Measurements from ENCODE around the gene SLC12A3. TPM values are rescaled to one million over a fixed set of nuclear protein-coding genes. Genes with fewer than 3 reads are reported as not detected.

SLC12A3 gene
- total RNA-seq, 3 donors from 2014 or later (not counting 1 experiment from before 2014, with no cell fraction given) = not detected

DNA sequence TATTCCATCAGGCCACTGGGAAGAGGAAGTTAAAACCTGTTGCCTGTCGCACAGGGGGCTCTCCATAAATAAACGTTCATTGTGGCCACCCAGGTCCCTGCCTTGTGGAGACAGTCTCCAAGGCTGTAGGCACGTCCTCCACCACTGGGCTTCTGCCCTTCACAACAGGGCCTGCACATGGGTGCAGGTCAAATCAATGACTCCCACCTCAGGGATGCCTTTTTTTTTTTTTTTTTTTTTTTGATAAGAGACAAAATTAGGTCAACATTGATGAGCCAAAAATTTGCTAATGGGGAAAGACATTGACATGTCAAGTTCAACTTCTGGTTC lies 12.6 kb upstream of the SLC12A3 start:
- Mint-ChIP-seq H3K27ac (no peak overlapping the region), H3K4me3 (no peak overlapping the region), H3K4me1 (peaks cover 6 to 9% of the 10 kb centered on the region in 2 donors), H3K36me3 (no peaks in the 10 kb centered on the region), H3K9me3 (no peaks in the 10 kb centered on the region), H3K27me3 (ENCODE audit: low read depth in 2 of 2) (no peaks in the 10 kb centered on the region)
- H3K4me1 ChIP-seq (ENCODE audit: control insufficient read depth, insufficient read depth, low read length) = peaks cover under 1% of the 10 kb centered on the region
- intact Hi-C loops (cut with micrococcal nuclease) = no loop called here
- H3K27ac ChIP-seq (ENCODE audit: low read length) = no peak overlapping the region
- no peaks in the 10 kb centered on the region for H3K27me3 ChIP-seq (ENCODE audit: control insufficient read depth, insufficient read depth, low read length)
- H3K36me3 ChIP-seq (ENCODE audit: control insufficient read depth, insufficient read depth, low read length) = no peaks in the 10 kb centered on the region
- WGBS (ENCODE audit: insufficient coverage) = 49% methylated on average over 3 of the region's 3 CpGs
- no peak for ATAC-seq
- H3K9me3 ChIP-seq (ENCODE audit: control insufficient read depth, insufficient read depth, low read length) = no peaks in the 10 kb centered on the region
- H3K4me3 ChIP-seq (ENCODE audit: low read length) = no peak overlapping the region
- TF ChIP-seq, protein P1, sequence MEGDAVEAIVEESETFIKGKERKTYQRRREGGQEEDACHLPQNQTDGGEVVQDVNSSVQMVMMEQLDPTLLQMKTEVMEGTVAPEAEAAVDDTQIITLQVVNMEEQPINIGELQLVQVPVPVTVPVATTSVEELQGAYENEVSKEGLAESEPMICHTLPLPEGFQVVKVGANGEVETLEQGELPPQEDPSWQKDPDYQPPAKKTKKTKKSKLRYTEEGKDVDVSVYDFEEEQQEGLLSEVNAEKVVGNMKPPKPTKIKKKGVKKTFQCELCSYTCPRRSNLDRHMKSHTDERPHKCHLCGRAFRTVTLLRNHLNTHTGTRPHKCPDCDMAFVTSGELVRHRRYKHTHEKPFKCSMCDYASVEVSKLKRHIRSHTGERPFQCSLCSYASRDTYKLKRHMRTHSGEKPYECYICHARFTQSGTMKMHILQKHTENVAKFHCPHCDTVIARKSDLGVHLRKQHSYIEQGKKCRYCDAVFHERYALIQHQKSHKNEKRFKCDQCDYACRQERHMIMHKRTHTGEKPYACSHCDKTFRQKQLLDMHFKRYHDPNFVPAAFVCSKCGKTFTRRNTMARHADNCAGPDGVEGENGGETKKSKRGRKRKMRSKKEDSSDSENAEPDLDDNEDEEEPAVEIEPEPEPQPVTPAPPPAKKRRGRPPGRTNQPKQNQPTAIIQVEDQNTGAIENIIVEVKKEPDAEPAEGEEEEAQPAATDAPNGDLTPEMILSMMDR (IDR thresholded peaks at IDR 0.05) = no peak
- no peak for DNase-seq

DNA sequence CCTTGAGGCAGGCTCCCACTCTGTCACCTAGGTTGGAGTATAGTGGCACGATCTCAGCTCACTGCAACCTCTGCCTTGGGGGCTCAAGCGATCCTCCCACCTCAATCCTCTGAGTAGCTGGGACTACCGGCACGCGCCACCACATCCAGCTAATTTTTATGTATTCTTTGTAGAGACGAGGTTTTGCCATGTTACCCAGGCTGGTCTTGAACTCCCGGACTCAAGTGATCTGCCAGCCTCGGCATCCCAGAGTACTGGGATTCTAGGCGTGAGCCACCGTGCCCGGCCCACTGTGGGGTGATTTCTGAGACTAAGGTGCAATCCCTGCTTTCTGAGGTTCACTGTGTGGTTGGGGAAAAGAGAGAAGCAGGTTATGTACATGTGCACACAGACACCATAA lies 12.0 kb upstream of the SLC12A3 start:
- Mint-ChIP-seq H3K9me3 (no peaks in the 10 kb centered on the region), H3K27me3 (ENCODE audit: low read depth in 2 of 2) (no peaks in the 10 kb centered on the region), H3K27ac (no peak overlapping the region), H3K4me1 (peaks cover 0 to 3% of the 10 kb centered on the region in 2 donors), H3K36me3 (no peaks in the 10 kb centered on the region), H3K4me3 (no peak overlapping the region)
- intact Hi-C loops (cut with micrococcal nuclease) = no loop called here
- Histone ChIP-seq H3K9me3 (ENCODE audit: control insufficient read depth, insufficient read depth, low read length) (no peaks in the 10 kb centered on the region), H3K4me3 (ENCODE audit: low read length) (no peak overlapping the region), H3K36me3 (ENCODE audit: control insufficient read depth, insufficient read depth, low read length) (no peaks in the 10 kb centered on the region), H3K27ac (ENCODE audit: low read length) (no peak overlapping the region), H3K27me3 (ENCODE audit: control insufficient read depth, insufficient read depth, low read length) (no peaks in the 10 kb centered on the region), H3K4me1 (ENCODE audit: control insufficient read depth, insufficient read depth, low read length) (peaks cover 3% of the 10 kb centered on the region)
- DNase-seq (no peak), ATAC-seq (no peak)
- TF ChIP-seq, protein P1 (IDR thresholded peaks at IDR 0.05) = no peak
- WGBS (ENCODE audit: insufficient coverage) = 96% methylated on average over 11 of the region's 11 CpGs

DNA sequence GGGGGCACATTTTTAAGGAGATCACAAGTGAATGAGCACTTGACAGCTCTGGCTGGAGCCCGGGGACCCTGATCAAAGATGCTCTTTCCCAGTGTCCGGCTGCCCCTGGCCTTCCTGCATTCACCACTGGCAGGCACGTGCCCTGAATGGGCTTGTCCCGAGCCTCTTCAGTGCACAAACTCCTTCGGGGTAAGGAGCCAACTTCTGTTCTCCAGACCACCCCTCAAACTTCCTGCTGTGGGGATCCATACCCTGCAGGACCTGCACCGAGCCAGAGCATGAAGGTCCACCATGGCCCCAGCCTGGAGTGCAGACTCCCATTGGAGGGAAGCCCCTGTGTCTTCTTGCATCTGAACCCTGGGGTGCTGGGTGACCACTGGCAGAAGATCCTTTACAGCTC lies 9.8 kb upstream of the SLC12A3 start:
- ATAC-seq (no peak), DNase-seq (no peak)

DNA sequence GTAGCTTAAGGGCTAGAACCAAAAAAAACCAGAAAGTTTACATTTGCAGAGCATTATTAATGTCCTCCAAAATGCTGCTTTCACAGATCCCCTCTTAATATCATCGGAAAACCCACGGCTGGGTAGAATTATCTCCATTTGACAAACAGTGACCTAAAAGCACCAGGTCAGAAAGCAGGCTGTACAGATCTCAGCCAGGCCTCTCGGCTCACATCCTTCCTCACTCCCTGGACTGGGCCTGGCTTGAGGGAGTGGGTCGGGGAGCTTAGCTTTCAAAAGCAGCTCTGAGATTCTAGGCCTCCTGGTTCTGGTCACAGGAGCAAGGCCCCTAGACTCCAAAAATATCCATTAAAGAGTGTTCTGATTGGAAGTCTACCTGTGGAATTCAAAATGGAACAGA lies 9.1 kb upstream of the SLC12A3 start:
- ATAC-seq (no peak), DNase-seq (no peak)
- TF ChIP-seq, protein P1 (IDR thresholded peaks at IDR 0.05) = no peak
- 89% methylated on average over 4 of the region's 4 CpGs for WGBS (ENCODE audit: insufficient coverage)
- no peak overlapping the region for H3K27ac Mint-ChIP-seq
- peaks cover 17 to 22% of the 10 kb centered on the region in 2 donors for H3K4me1 Mint-ChIP-seq
- Histone ChIP-seq H3K27ac (ENCODE audit: low read length) (no peak overlapping the region), H3K4me3 (ENCODE audit: low read length) (no peak overlapping the region), H3K4me1 (ENCODE audit: control insufficient read depth, insufficient read depth, low read length) (peaks cover 32% of the 10 kb centered on the region), H3K36me3 (ENCODE audit: control insufficient read depth, insufficient read depth, low read length) (no peaks in the 10 kb centered on the region), H3K27me3 (ENCODE audit: control insufficient read depth, insufficient read depth, low read length) (no peaks in the 10 kb centered on the region), H3K9me3 (ENCODE audit: control insufficient read depth, insufficient read depth, low read length) (no peaks in the 10 kb centered on the region)
- no peaks in the 10 kb centered on the region for H3K36me3 Mint-ChIP-seq
- intact Hi-C loops (cut with micrococcal nuclease) = no loop called here
- no peak overlapping the region for H3K4me3 Mint-ChIP-seq
- H3K9me3 Mint-ChIP-seq = no peaks in the 10 kb centered on the region
- H3K27me3 Mint-ChIP-seq (ENCODE audit: low read depth in 2 of 2) = no peaks in the 10 kb centered on the region

More for the DNA sequence above, 9.8 kb upstream of the SLC12A3 start:
- Mint-ChIP-seq H3K9me3 (no peaks in the 10 kb centered on the region), H3K4me1 (peaks cover 9 to 15% of the 10 kb centered on the region in 2 donors), H3K27me3 (ENCODE audit: low read depth in 2 of 2) (no peaks in the 10 kb centered on the region), H3K4me3 (no peak overlapping the region), H3K27ac (no peak overlapping the region), H3K36me3 (no peaks in the 10 kb centered on the region)
- Histone ChIP-seq H3K9me3 (ENCODE audit: control insufficient read depth, insufficient read depth, low read length) (no peaks in the 10 kb centered on the region), H3K36me3 (ENCODE audit: control insufficient read depth, insufficient read depth, low read length) (no peaks in the 10 kb centered on the region), H3K4me1 (ENCODE audit: control insufficient read depth, insufficient read depth, low read length) (peaks cover 25% of the 10 kb centered on the region), H3K4me3 (ENCODE audit: low read length) (no peak overlapping the region), H3K27ac (ENCODE audit: low read length) (no peak overlapping the region), H3K27me3 (ENCODE audit: control insufficient read depth, insufficient read depth, low read length) (no peaks in the 10 kb centered on the region)
- WGBS (ENCODE audit: insufficient coverage) = 97% methylated on average over 6 of the region's 6 CpGs
- TF ChIP-seq, protein P1 (IDR thresholded peaks at IDR 0.05) = no peak
- intact Hi-C loops (cut with micrococcal nuclease) = no loop called here

Data from natural killer cell (primary cell).